K562 (cell line): ENCODE results near the gene CLDN7. TPM values are rescaled to one million over a fixed set of nuclear protein-coding genes. Genes with fewer than 3 reads are reported as not detected.

Experiments
- ARID2 ChIP-seq: fragments of 450-650 bp; IDR thresholded peaks from 2 replicates; pipeline ENCODE4 v1.6.1; 2017; ENCODE audit warnings: antibody characterized with exemption, mild to moderate bottlenecking
- C11orf30 ChIP-seq: fragments of 450-650 bp; IDR thresholded peaks from 2 replicates; pipeline ENCODE4 v1.6.1; 2016; ENCODE audit warnings: low read depth, mild to moderate bottlenecking
- CAMTA2 ChIP-seq: fragments of 250-450 bp; sonication (Bioruptor Pico); conservative IDR thresholded peaks from 2 replicates; pipeline ENCODE4 v1.5.1; 2022
- EP300 ChIP-seq: IDR thresholded peaks from 2 replicates; pipeline ENCODE4 v1.6.1; 2012; ENCODE audit warnings: low read length, improper control_type of control experiment
- GTF2E2 ChIP-seq: fragments of 200-800 bp; sonication (Bioruptor generic); IDR thresholded peaks from 2 replicates; pipeline ENCODE4 v1.6.1; 2016; ENCODE audit warnings: missing genetic modification characterization, missing compliant biosample characterization
- NFATC3 ChIP-seq: fragments of 450-650 bp; IDR thresholded peaks from 2 replicates; pipeline ENCODE4 v1.6.1; 2017; ENCODE audit warnings: mild to moderate bottlenecking
- NR2C2 ChIP-seq, 2 experiments: fragments of 200-800 bp in 1 of 2; sonication (Bioruptor generic) in 1 of 2; sonication (generic) in 1 of 2; formaldehyde crosslinking in 1 of 2; IDR thresholded peaks; 2 replicates each; pipeline versions ENCODE4 v1.6.1 to v1.8.0; 2016 to 2022; ENCODE audit warnings: mild to moderate bottlenecking in 1 of 2, missing compliant biosample characterization in 1 of 2, missing genetic modification characterization in 1 of 2, missing genetic modification reagents in 1 of 2
- NRF1 ChIP-seq, 2 experiments: fragments of 450-650 bp; IDR thresholded peaks in 1 of 2; conservative IDR thresholded peaks in 1 of 2; 2 replicates each; pipeline ENCODE4 v1.6.1; 2014; ENCODE audit warnings: mild to moderate bottlenecking in 2 of 2
- POLR2AphosphoS5 ChIP-seq: IDR thresholded peaks from 2 replicates; pipeline ENCODE4 v1.6.1; 2011; ENCODE audit warnings: mild to moderate bottlenecking, low read depth, low read length, moderate library complexity; ENCODE audit not compliant: control insufficient read depth, insufficient read depth
- SIN3B ChIP-seq: fragments of 450-650 bp; IDR thresholded peaks from 2 replicates; pipeline ENCODE4 v1.6.1; 2017; ENCODE audit warnings: low read depth, mild to moderate bottlenecking, moderate library complexity
- ZBTB1 ChIP-seq: sonication (generic); formaldehyde crosslinking; IDR thresholded peaks from 2 replicates; pipeline ENCODE4 v1.8.1; 2023; ENCODE audit warnings: missing genetic modification reagents, low read depth, mild to moderate bottlenecking, borderline replicate concordance
- ZC3H8 ChIP-seq: fragments of 450-650 bp; IDR thresholded peaks from 2 replicates; pipeline ENCODE4 v1.6.1; 2017
- ZFPM2 ChIP-seq: fragments of 250-450 bp; sonication (Bioruptor Pico); IDR thresholded peaks from 2 replicates; pipeline ENCODE4 v1.5.1; 2022; ENCODE audit warnings: mild to moderate bottlenecking
- ZNF124 ChIP-seq: sonication (generic); formaldehyde crosslinking; IDR thresholded peaks from 2 replicates; pipeline ENCODE4 v1.8.1; 2022; ENCODE audit warnings: missing genetic modification reagents
- ZNF263 ChIP-seq: sonication (generic); formaldehyde crosslinking; IDR thresholded peaks from 2 replicates; pipeline ENCODE4 v1.8.0; 2022; ENCODE audit warnings: mild to moderate bottlenecking, missing genetic modification reagents, borderline replicate concordance
- ZNF431 ChIP-seq: sonication (generic); formaldehyde crosslinking; IDR thresholded peaks from 2 replicates; pipeline ENCODE4 v1.8.0; 2022; ENCODE audit warnings: mild to moderate bottlenecking, missing genetic modification reagents
- ZNF583 ChIP-seq: fragments of 250-450 bp; sonication (Bioruptor Pico); IDR thresholded peaks from 2 replicates; pipeline ENCODE4 v1.4.0; 2020
- polyA plus RNA-seq, 8 experiments: library from polyadenylated mRNA; depleted of rRNA in 4 of 8; stranded (reverse) in 5 of 8; unstranded in 3 of 8; fragments of >200 nt; fragmentation: Nextera tagmentation in 2 of 8; fragmentation: Illumina TruSeq in 1 of 8; extraction: Ambion mirVana in 2 of 8; extraction: Trizol in 1 of 8; gene quantifications; 2 replicates each; pipeline versions ENCODE4 v1.2.1 to v1.2.3, GENCODE V29; 2011 to 2014; ENCODE audit warnings: inconsistent platforms in 1 of 8, missing spikeins in 1 of 8
- total RNA-seq, 7 experiments: library from RNA; depleted of rRNA in 6 of 7; stranded (reverse); fragments of >200 nt in 6 of 7; fragmentation: Illumina TruSeq in 2 of 7; extraction: Trizol in 2 of 7; gene quantifications; 2 replicates each; pipeline versions ENCODE4 v1.2.1 to v1.2.3, GENCODE V29; 2011 to 2021; ENCODE audit warnings: low replicate concordance in 1 of 7
- TF ChIP-seq, protein P1 (sequence below): fragments of 250-450 bp; sonication (Bioruptor Pico); IDR thresholded peaks from 2 replicates; pipeline ENCODE4 v1.5.0; 2020; ENCODE audit warnings: mild to moderate bottlenecking, borderline replicate concordance
- TF ChIP-seq, protein P2 (sequence below): fragments of 450-650 bp; IDR thresholded peaks from 2 replicates; pipeline ENCODE4 v1.6.1; 2016; ENCODE audit warnings: antibody characterized with exemption
- TF ChIP-seq, protein P3 (sequence below): fragments of 250-450 bp; sonication (Bioruptor Pico); IDR thresholded peaks from 2 replicates; pipeline ENCODE4 v1.5.1; 2021; ENCODE audit warnings: mild to moderate bottlenecking
- TF ChIP-seq, protein P4 (sequence below): fragments of 450-650 bp; formaldehyde crosslinking; IDR thresholded peaks from 2 replicates; pipeline ENCODE4 v1.4.0; 2022; ENCODE audit warnings: mild to moderate bottlenecking, moderate library complexity

CLDN7 gene
- total and polyA plus RNA-seq, 9 of the 15 experiments (the other 6 are each of a cell fraction or from before 2014, with no cell fraction given) = 2.2 to 14.5 (median 7.6) TPM

DNA sequence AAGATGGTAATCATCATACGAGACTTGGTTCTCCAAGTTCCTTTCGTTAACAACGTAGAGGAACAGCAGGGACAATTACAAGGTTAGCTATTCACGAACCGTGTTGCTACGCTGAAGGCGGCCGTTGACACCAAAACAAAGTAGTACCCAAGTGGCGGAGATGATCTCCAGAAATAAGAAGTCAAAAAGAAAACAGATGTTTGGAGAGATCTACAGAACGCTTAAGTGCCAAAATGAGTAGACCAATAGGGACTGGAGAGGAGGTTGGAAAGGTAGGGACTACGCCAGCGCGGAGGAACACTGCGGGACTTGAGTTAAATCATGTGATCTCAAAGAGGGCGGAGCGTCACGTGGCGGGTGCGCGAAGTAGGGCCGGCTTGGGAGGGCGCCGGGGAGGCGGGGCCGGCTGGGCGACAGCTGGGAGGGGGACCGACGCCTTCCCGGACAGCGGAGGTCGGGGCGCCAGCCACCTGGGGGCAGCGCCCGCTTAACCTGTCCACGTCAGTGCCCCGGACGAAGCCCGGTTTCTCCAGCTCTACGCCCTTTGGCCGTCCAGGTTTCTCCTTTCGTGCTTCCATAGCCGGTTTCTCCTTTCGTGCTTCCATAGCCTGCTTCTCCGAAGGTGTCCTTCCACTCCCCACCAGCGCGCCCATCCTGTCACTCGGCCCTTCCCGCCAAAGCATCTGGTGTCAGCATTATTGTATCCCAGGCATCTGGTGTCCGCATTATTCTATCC lies 19.4 kb downstream of the CLDN7 start (continued):
- TF ChIP-seq, protein P1, sequence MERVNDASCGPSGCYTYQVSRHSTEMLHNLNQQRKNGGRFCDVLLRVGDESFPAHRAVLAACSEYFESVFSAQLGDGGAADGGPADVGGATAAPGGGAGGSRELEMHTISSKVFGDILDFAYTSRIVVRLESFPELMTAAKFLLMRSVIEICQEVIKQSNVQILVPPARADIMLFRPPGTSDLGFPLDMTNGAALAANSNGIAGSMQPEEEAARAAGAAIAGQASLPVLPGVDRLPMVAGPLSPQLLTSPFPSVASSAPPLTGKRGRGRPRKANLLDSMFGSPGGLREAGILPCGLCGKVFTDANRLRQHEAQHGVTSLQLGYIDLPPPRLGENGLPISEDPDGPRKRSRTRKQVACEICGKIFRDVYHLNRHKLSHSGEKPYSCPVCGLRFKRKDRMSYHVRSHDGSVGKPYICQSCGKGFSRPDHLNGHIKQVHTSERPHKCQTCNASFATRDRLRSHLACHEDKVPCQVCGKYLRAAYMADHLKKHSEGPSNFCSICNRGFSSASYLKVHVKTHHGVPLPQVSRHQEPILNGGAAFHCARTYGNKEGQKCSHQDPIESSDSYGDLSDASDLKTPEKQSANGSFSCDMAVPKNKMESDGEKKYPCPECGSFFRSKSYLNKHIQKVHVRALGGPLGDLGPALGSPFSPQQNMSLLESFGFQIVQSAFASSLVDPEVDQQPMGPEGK (CRISPR knock-in tag) = no peak
- TF ChIP-seq, protein P2, sequence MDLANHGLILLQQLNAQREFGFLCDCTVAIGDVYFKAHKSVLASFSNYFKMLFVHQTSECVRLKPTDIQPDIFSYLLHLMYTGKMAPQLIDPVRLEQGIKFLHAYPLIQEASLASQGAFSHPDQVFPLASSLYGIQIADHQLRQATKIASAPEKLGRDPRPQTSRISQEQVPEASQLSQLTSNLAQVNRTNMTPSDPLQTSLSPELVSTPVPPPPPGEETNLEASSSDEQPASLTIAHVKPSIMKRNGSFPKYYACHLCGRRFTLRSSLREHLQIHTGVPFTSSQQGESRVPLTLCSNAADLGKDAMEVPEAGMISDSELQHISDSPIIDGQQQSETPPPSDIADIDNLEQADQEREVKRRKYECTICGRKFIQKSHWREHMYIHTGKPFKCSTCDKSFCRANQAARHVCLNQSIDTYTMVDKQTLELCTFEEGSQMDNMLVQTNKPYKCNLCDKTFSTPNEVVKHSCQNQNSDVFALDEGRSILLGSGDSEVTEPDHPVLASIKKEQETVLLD = peak; percentile 59; the same call in 1 of the 2 replicates
- TF ChIP-seq ZBTB1 (CRISPR knock-in tag) (no peak), NR2C2 (CRISPR knock-in tag; IDR thresholded peaks at IDR 0.05) (no peak), NR2C2 (tag; IDR thresholded peaks at IDR 0.05) (peak; percentile 67; the same call in 1 of the 2 replicates), SIN3B (peak; percentile 60; the same call in 1 of the 2 replicates), NRF1 (conservative IDR thresholded peaks at IDR 0.05 in 1 of 2, IDR thresholded peaks at IDR 0.05 in 1 of 2) (peak; percentile 62 to 63), NFATC3 (0 out of 2 replicates have a peak, but pooled peaks have one; percentile 68), GTF2E2 (tag) (0 out of 2 replicates have a peak, but pooled peaks have one; percentile 58), POLR2AphosphoS5 (peak; percentile 66; the same call in 1 of the 2 replicates), CAMTA2 (CRISPR knock-in tag) (no peak), EP300 (peak; percentile 63), ZNF431 (0 out of 2 replicates have a peak, but pooled peaks have one; percentile 30), ZNF583 (no peak), ZNF263 (0 out of 2 replicates have a peak, but pooled peaks have one; percentile 54), C11orf30 (peak; percentile 84), ZC3H8 (no peak), ZNF124 (no peak), ZFPM2 (CRISPR knock-in tag) (no peak), ARID2 (no peak)
- TF ChIP-seq, protein P3, sequence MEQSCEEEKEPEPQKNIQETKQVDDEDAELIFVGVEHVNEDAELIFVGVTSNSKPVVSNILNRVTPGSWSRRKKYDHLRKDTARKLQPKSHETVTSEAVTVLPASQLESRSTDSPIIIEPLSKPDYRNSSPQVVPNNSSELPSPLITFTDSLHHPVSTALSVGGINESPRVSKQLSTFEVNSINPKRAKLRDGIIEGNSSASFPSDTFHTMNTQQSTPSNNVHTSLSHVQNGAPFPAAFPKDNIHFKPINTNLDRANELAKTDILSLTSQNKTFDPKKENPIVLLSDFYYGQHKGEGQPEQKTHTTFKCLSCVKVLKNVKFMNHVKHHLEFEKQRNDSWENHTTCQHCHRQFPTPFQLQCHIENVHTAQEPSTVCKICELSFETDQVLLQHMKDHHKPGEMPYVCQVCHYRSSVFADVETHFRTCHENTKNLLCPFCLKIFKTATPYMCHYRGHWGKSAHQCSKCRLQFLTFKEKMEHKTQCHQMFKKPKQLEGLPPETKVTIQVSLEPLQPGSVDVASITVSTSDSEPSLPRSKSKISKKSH (CRISPR knock-in tag) = 0 out of 2 replicates have a peak, but pooled peaks have one; percentile 40
- TF ChIP-seq, protein P4, sequence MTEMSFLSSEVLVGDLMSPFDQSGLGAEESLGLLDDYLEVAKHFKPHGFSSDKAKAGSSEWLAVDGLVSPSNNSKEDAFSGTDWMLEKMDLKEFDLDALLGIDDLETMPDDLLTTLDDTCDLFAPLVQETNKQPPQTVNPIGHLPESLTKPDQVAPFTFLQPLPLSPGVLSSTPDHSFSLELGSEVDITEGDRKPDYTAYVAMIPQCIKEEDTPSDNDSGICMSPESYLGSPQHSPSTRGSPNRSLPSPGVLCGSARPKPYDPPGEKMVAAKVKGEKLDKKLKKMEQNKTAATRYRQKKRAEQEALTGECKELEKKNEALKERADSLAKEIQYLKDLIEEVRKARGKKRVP (CRISPR knock-in tag) = peak; percentile 35; the same call in 1 of the 2 replicates
